CD8-positive, alpha-beta memory T cell (primary cell): ENCODE data around the gene UTP11. TPM values are rescaled to one million over a fixed set of nuclear protein-coding genes. Genes with fewer than 3 reads are reported as not detected.

Experiments used
- CTCF ChIA-PET: fragments of 350-600 bp; sonication (Branson Sonifier 250); formaldehyde crosslinking; loops from one replicate; lab custom pipeline; 2021; ENCODE audit warnings: antibody characterized with exemption; lab: Charles Lee
- POLR2A ChIA-PET: fragments of 350-600 bp; sonication (Branson Sonifier 250); formaldehyde crosslinking; loops from one replicate; lab custom pipeline; 2021; ENCODE audit warnings: antibody characterized with exemption; lab: Charles Lee
- DNase-seq, 5 donors: peaks; one replicate each; pipeline versions ENCODE4 v3.0.0 to v3.0.0-alpha.2; 2020 to 2022; ENCODE audit warnings: mixed read lengths in 1 of 5
- H3K27ac ChIP-seq: one replicate; pipeline ENCODE4 v1.7.0; 2013; ENCODE audit warnings: low read depth, mild to moderate bottlenecking, low read length, moderate library complexity
- H3K27me3 ChIP-seq: 2 replicates; pipeline ENCODE4 v1.7.0; 2013; ENCODE audit warnings: low read length, mild to moderate bottlenecking; ENCODE audit not compliant: insufficient read depth, poor library complexity, severe bottlenecking
- H3K36me3 ChIP-seq: 2 replicates; pipeline ENCODE4 v1.7.0; 2013; ENCODE audit warnings: mild to moderate bottlenecking, low read length, moderate library complexity; ENCODE audit not compliant: insufficient read depth
- H3K4me1 ChIP-seq: 2 replicates; pipeline ENCODE4 v1.7.0; 2013; ENCODE audit warnings: mild to moderate bottlenecking, low read length, moderate library complexity; ENCODE audit not compliant: insufficient read depth
- H3K4me3 ChIP-seq: 2 replicates; pipeline ENCODE4 v1.7.0; 2013; ENCODE audit warnings: mild to moderate bottlenecking, low read length
- H3K9me3 ChIP-seq: 2 replicates; pipeline ENCODE4 v1.7.0; 2013; ENCODE audit warnings: mild to moderate bottlenecking, low read length
- H3K27ac Mint-ChIP-seq, 8 donors: one replicate each; pipeline ENCODE4 v1.8.0; 2020 to 2021; ENCODE audit warnings: mixed read lengths in 8 of 8, mild to moderate bottlenecking in 6 of 8, inconsistent platforms in 3 of 8, moderate library complexity in 3 of 8
- H3K27me3 Mint-ChIP-seq, 2 donors: one replicate each; pipeline ENCODE4 v1.8.0; 2020 to 2021; ENCODE audit warnings: mixed read lengths in 2 of 2, mild to moderate bottlenecking in 1 of 2, moderate library complexity in 1 of 2
- H3K36me3 Mint-ChIP-seq, 3 donors: one replicate each; pipeline ENCODE4 v1.8.0; 2020 to 2021; ENCODE audit warnings: mixed read lengths in 3 of 3, inconsistent platforms in 1 of 3, mild to moderate bottlenecking in 1 of 3
- H3K4me1 Mint-ChIP-seq, 3 donors: one replicate each; pipeline ENCODE4 v1.8.0; 2020 to 2021; ENCODE audit warnings: mixed read lengths in 3 of 3, inconsistent platforms in 1 of 3, mild to moderate bottlenecking in 1 of 3
- H3K4me3 Mint-ChIP-seq, 7 donors: one replicate each; pipeline ENCODE4 v1.8.0; 2020 to 2021; ENCODE audit warnings: mixed read lengths in 7 of 7, mild to moderate bottlenecking in 6 of 7, moderate library complexity in 4 of 7, inconsistent platforms in 2 of 7
- H3K9me3 Mint-ChIP-seq, 5 donors: one replicate each; pipeline ENCODE4 v1.8.0; 2020 to 2022; ENCODE audit warnings: mixed read lengths in 5 of 5, mild to moderate bottlenecking in 3 of 5, moderate library complexity in 2 of 5, inconsistent platforms in 1 of 5
- polyA plus RNA-seq: library from polyadenylated mRNA; unstranded; fragments of 300-500 nt; fragmentation: Illumina TruSeq; gene quantifications from one replicate; pipeline ENCODE4 v1.2.3, GENCODE V29; 2021
- total RNA-seq, 2 experiments: library from RNA; stranded (reverse); gene quantifications; one replicate each; pipeline ENCODE4 v1.2.3, GENCODE V29; 2021

The UTP11 gene
- total and polyA plus RNA-seq, 3 experiments from 2014 or later: 22.4 to 73.6 (median 73.5) TPM

GRCh38 chr1:38014724-38015424 lies 2.3 kb downstream of the UTP11 start:
- peaks cover 36% of the 10 kb centered on the region for H3K36me3 ChIP-seq
- CTCF ChIA-PET: interaction anchor here (1.7 kb wide), 1 partner anchor 24 kb away, joined by 4 read pairs; no protein-coding TSS in a partner anchor
- H3K27ac Mint-ChIP-seq: peak overlapping the region in 4 of 8 donors; percentile 29 to 58 (median 48)

GRCh38 chr1:38015978-38016725 lies 3.6 kb downstream of the UTP11 start:
- no peaks in the 10 kb centered on the region for H3K27me3 ChIP-seq
- peaks cover 30 to 51% (median 38%) of the 10 kb centered on the region in 3 donors for H3K4me1 Mint-ChIP-seq
- H3K9me3 ChIP-seq: no peaks in the 10 kb centered on the region
- H3K4me3 Mint-ChIP-seq: peak overlapping the region in 1 of 7 donors; percentile 56
- H3K4me1 ChIP-seq: peaks cover 30% of the 10 kb centered on the region
- H3K36me3 ChIP-seq: peaks cover 42% of the 10 kb centered on the region
- peaks cover 0 to 2% of the 10 kb centered on the region in 2 donors for H3K27me3 Mint-ChIP-seq
- POLR2A ChIA-PET: no interaction called here
- no peak overlapping the region for H3K4me3 ChIP-seq
- peak overlapping the region in 5 of 8 donors; percentile 14 to 84 (median 40) for H3K27ac Mint-ChIP-seq
- CTCF ChIA-PET: interaction anchor here (0.7 kb wide), 1 partner anchor 27 kb away, joined by 3 read pairs; no protein-coding TSS in a partner anchor
- DNase-seq: no peak
- H3K36me3 Mint-ChIP-seq: peaks cover 6 to 62% (median 10%) of the 10 kb centered on the region in 3 donors
- peak overlapping the region; percentile 26 for H3K27ac ChIP-seq
- no peaks in the 10 kb centered on the region for H3K9me3 Mint-ChIP-seq

More at GRCh38 chr1:38014724-38015424, 2.3 kb downstream of the UTP11 start:
- peak overlapping the region in 5 of 7 donors; percentile 13 to 95 (median 47) for H3K4me3 Mint-ChIP-seq
- H3K36me3 Mint-ChIP-seq: peaks cover 6 to 52% (median 10%) of the 10 kb centered on the region in 3 donors
- Histone ChIP-seq H3K4me1 (peaks cover 34% of the 10 kb centered on the region), H3K27ac (peak overlapping the region; percentile 38), H3K27me3 (no peaks in the 10 kb centered on the region), H3K4me3 (no peak overlapping the region), H3K9me3 (no peaks in the 10 kb centered on the region)
- peaks cover 0 to 2% of the 10 kb centered on the region in 2 donors for H3K27me3 Mint-ChIP-seq
- H3K9me3 Mint-ChIP-seq: no peaks in the 10 kb centered on the region
- no peak for DNase-seq
- POLR2A ChIA-PET: no interaction called here
- H3K4me1 Mint-ChIP-seq: peaks cover 37 to 54% (median 47%) of the 10 kb centered on the region in 3 donors

- ChIA-PET POLR2A (no interaction called here), CTCF (interaction anchor here (0.8 to 2.9 kb wide), 7 partner anchors 9 to 138 kb away, joined by 3 to 18 read pairs (median 4); partner anchors contain the start of gene SF3A3)
- Mint-ChIP-seq H3K36me3 (peaks cover 6 to 76% (median 19%) of the 10 kb centered on the region in 3 donors), H3K27me3 (no peaks in the 10 kb centered on the region), H3K4me1 (peaks cover 9 to 27% (median 15%) of the 10 kb centered on the region in 3 donors), H3K9me3 (no peaks in the 10 kb centered on the region), H3K27ac (peak overlapping the region in 4 of 8 donors; percentile 7 to 87 (median 44)), H3K4me3 (peak overlapping the region in 1 of 7 donors; percentile 57)
- H3K4me1 ChIP-seq: peaks cover 8% of the 10 kb centered on the region
- H3K27ac ChIP-seq: no peak overlapping the region
- H3K27me3 ChIP-seq: no peaks in the 10 kb centered on the region
- DNase-seq: peak in 1 of 5 donors; percentile 51
- peaks cover 59% of the 10 kb centered on the region for H3K36me3 ChIP-seq
- no peaks in the 10 kb centered on the region for H3K9me3 ChIP-seq
- no peak overlapping the region for H3K4me3 ChIP-seq
Measured at GRCh38 chr1:38018864-38019343, 6.4 kb downstream of the UTP11 start.

- Histone ChIP-seq H3K27me3 (no peaks in the 10 kb centered on the region), H3K4me1 (no peaks in the 10 kb centered on the region), H3K4me3 (no peak overlapping the region), H3K9me3 (no peaks in the 10 kb centered on the region), H3K36me3 (peaks cover 65% of the 10 kb centered on the region), H3K27ac (no peak overlapping the region)
- ChIA-PET CTCF (no interaction called here), POLR2A (interaction anchor here (0.6 to 0.7 kb wide), 2 partner anchors 19 to 45 kb away, joined by 3 to 4 read pairs; no protein-coding TSS in a partner anchor)
- DNase-seq: no peak
- Mint-ChIP-seq H3K27ac (no peak overlapping the region), H3K4me3 (no peak overlapping the region), H3K36me3 (peaks cover 6 to 85% (median 24%) of the 10 kb centered on the region in 3 donors), H3K9me3 (no peaks in the 10 kb centered on the region), H3K27me3 (no peaks in the 10 kb centered on the region), H3K4me1 (peaks cover 4 to 16% (median 11%) of the 10 kb centered on the region in 3 donors)
Measured at GRCh38 chr1:38020396-38020795, 7.9 kb downstream of the UTP11 start.

- Histone ChIP-seq H3K4me1 (no peaks in the 10 kb centered on the region), H3K4me3 (no peak overlapping the region), H3K27me3 (no peaks in the 10 kb centered on the region), H3K36me3 (peaks cover 56% of the 10 kb centered on the region), H3K27ac (no peak overlapping the region), H3K9me3 (no peaks in the 10 kb centered on the region)
- CTCF ChIA-PET: interaction anchor here (1.0 to 1.2 kb wide), 3 partner anchors 32 to 534 kb away, joined by 3 read pairs; partner anchors contain the start of gene SF3A3
- Mint-ChIP-seq H3K27ac (no peak overlapping the region), H3K4me1 (peaks cover 5 to 11% (median 10%) of the 10 kb centered on the region in 3 donors), H3K4me3 (no peak overlapping the region), H3K36me3 (peaks cover 6 to 83% (median 26%) of the 10 kb centered on the region in 3 donors), H3K9me3 (no peaks in the 10 kb centered on the region), H3K27me3 (no peaks in the 10 kb centered on the region)
- DNase-seq: no peak
- POLR2A ChIA-PET: no interaction called here
Measured at GRCh38 chr1:38021969-38022368, 9.4 kb downstream of the UTP11 start.

GRCh38 chr1:38022810-38023209 lies 10.3 kb downstream of the UTP11 start:
- no peaks in the 10 kb centered on the region for H3K9me3 Mint-ChIP-seq
- Histone ChIP-seq H3K9me3 (no peaks in the 10 kb centered on the region), H3K4me3 (no peak overlapping the region), H3K27ac (no peak overlapping the region), H3K36me3 (peaks cover 48% of the 10 kb centered on the region), H3K27me3 (no peaks in the 10 kb centered on the region), H3K4me1 (no peaks in the 10 kb centered on the region)
- H3K4me3 Mint-ChIP-seq: no peak overlapping the region
- CTCF ChIA-PET: no interaction called here
- peak overlapping the region in 1 of 8 donors; percentile 1 for H3K27ac Mint-ChIP-seq
- H3K4me1 Mint-ChIP-seq: peaks cover 8 to 17% (median 14%) of the 10 kb centered on the region in 3 donors
- DNase-seq: no peak
- no peaks in the 10 kb centered on the region for H3K27me3 Mint-ChIP-seq
- H3K36me3 Mint-ChIP-seq: peaks cover 6 to 76% (median 24%) of the 10 kb centered on the region in 3 donors
- POLR2A ChIA-PET: no interaction called here

GRCh38 chr1:38025233-38025632 lies 12.7 kb downstream of the UTP11 start:
- Mint-ChIP-seq H3K4me3 (peak overlapping the region in 1 of 7 donors; percentile 19), H3K27me3 (no peaks in the 10 kb centered on the region), H3K36me3 (peaks cover 0 to 57% (median 17%) of the 10 kb centered on the region in 3 donors), H3K27ac (peak overlapping the region in 1 of 8 donors; percentile 54), H3K9me3 (no peaks in the 10 kb centered on the region), H3K4me1 (peaks cover 23 to 36% (median 26%) of the 10 kb centered on the region in 3 donors)
- Histone ChIP-seq H3K9me3 (no peaks in the 10 kb centered on the region), H3K4me3 (no peak overlapping the region), H3K36me3 (peaks cover 35% of the 10 kb centered on the region), H3K27me3 (no peaks in the 10 kb centered on the region), H3K27ac (no peak overlapping the region), H3K4me1 (peaks cover 17% of the 10 kb centered on the region)
- ChIA-PET CTCF (interaction anchor here (1.5 kb wide), 1 partner anchor 46 kb away, joined by 3 read pairs; no protein-coding TSS in a partner anchor), POLR2A (no interaction called here)
- DNase-seq: no peak
